Endothelial cell (in vitro differentiated cells): ENCODE data around the gene VSIG10. TPM values are rescaled to one million over a fixed set of nuclear protein-coding genes. Genes with fewer than 3 reads are reported as not detected.

Source experiments
- DNase-seq: peaks from one replicate; pipeline ENCODE4 v3.0.0; 2021; ENCODE audit warnings: low spot score
- H3K27ac Mint-ChIP-seq: one replicate; pipeline ENCODE4 v1.8.0; 2021; ENCODE audit warnings: mixed read lengths, inconsistent platforms; ENCODE audit not compliant: unreplicated experiment
- H3K27me3 Mint-ChIP-seq: one replicate; pipeline ENCODE4 v1.8.0; 2021; ENCODE audit warnings: mild to moderate bottlenecking, moderate library complexity, mixed read lengths, inconsistent platforms; ENCODE audit not compliant: unreplicated experiment
- H3K36me3 Mint-ChIP-seq: one replicate; pipeline ENCODE4 v1.8.0; 2021; ENCODE audit warnings: mild to moderate bottlenecking, low read depth, mixed read lengths, inconsistent platforms; ENCODE audit not compliant: unreplicated experiment
- H3K4me1 Mint-ChIP-seq: one replicate; pipeline ENCODE4 v1.8.0; 2021; ENCODE audit warnings: mild to moderate bottlenecking, mixed read lengths, inconsistent platforms; ENCODE audit not compliant: unreplicated experiment
- H3K4me3 Mint-ChIP-seq: one replicate; pipeline ENCODE4 v1.8.0; 2021; ENCODE audit warnings: mild to moderate bottlenecking, mixed read lengths, inconsistent platforms; ENCODE audit not compliant: unreplicated experiment
- H3K9me3 Mint-ChIP-seq: one replicate; pipeline ENCODE4 v1.8.0; 2021; ENCODE audit warnings: mixed read lengths, inconsistent platforms; ENCODE audit not compliant: unreplicated experiment
- long read RNA-seq: library from polyadenylated mRNA; unstranded; transcript quantifications from one replicate; pipeline ENCODE4 v2.0.0, GENCODE V29; 2020; ENCODE audit not compliant: unreplicated experiment
- total RNA-seq: library from RNA; stranded (reverse); fragmentation: NEBNext Ultra II Directional; extraction: Animal tissue kit (Norgen Biotek cat#: 25700); gene quantifications from one replicate; pipeline ENCODE4 v1.2.1, GENCODE V29; 2021; ENCODE audit not compliant: unreplicated experiment
- TF ChIP-seq, protein P1 (sequence below): fragments of 200-600 bp; sonication (generic); IDR thresholded peaks from one replicate; pipeline ENCODE4 v1.5.0; 2021; ENCODE audit warnings: antibody characterized with exemption; ENCODE audit not compliant: unreplicated experiment

Gene VSIG10, protein sequence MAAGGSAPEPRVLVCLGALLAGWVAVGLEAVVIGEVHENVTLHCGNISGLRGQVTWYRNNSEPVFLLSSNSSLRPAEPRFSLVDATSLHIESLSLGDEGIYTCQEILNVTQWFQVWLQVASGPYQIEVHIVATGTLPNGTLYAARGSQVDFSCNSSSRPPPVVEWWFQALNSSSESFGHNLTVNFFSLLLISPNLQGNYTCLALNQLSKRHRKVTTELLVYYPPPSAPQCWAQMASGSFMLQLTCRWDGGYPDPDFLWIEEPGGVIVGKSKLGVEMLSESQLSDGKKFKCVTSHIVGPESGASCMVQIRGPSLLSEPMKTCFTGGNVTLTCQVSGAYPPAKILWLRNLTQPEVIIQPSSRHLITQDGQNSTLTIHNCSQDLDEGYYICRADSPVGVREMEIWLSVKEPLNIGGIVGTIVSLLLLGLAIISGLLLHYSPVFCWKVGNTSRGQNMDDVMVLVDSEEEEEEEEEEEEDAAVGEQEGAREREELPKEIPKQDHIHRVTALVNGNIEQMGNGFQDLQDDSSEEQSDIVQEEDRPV
- 65.0 TPM for total RNA-seq
- long read RNA-seq, partial matches to known transcripts: 1 of 22 reads
- long read RNA-seq, other reads (novel, unspliced or antisense): 17 of 22 reads

DNA sequence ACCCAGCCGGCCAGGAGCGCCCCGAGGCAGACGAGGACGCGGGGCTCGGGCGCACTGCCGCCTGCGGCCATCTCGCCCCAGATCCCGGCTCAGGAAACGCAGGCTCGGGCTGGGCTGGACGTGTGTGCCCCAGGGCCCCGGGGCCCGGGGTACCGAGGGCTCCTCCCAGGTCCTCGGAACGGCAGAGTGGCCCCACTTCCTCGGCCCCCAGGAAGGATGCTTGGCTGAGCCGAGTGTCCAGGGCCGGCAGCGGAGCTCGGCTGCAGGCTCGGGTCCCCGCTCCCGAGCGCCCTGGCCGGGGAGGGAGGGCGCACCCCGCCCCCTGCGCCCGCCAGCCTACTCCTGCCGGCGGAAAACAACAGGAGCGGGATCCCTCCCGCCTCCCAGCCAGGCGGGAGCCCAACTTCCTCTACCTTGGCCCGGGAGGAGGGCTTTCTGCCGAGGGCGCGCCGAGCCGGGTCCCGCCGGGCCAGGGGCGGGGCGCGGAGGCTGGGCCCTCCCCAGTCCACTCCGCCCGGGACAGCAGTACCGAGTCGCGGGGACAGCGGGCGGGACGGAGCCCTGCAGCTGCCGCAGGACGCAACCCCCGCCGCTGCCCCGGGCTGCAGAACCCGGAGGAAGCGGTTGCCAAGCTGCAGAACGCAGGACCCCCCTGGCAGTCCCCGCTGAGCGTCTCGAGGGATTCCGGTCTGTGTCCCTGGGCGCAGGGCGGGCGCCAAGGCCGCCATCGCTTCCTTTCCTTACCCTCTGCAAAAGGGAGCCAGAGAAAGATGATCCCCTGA is at the start of gene VSIG10:
TSS of gene VSIG10 (minus strand) at position 411 of the 782 bp plus-strand sequence. CDS start at position 71, 340 bp downstream.
- peaks cover 5% of the 10 kb centered on the region for H3K36me3 Mint-ChIP-seq
- H3K4me1 Mint-ChIP-seq: peaks cover 10% of the 10 kb centered on the region
- H3K4me3 Mint-ChIP-seq: peak within 1 kb of the TSS; percentile 99
- peak; percentile 78 for DNase-seq
- peak within 1 kb of the TSS; percentile 96 for H3K27ac Mint-ChIP-seq
- TF ChIP-seq, protein P1, sequence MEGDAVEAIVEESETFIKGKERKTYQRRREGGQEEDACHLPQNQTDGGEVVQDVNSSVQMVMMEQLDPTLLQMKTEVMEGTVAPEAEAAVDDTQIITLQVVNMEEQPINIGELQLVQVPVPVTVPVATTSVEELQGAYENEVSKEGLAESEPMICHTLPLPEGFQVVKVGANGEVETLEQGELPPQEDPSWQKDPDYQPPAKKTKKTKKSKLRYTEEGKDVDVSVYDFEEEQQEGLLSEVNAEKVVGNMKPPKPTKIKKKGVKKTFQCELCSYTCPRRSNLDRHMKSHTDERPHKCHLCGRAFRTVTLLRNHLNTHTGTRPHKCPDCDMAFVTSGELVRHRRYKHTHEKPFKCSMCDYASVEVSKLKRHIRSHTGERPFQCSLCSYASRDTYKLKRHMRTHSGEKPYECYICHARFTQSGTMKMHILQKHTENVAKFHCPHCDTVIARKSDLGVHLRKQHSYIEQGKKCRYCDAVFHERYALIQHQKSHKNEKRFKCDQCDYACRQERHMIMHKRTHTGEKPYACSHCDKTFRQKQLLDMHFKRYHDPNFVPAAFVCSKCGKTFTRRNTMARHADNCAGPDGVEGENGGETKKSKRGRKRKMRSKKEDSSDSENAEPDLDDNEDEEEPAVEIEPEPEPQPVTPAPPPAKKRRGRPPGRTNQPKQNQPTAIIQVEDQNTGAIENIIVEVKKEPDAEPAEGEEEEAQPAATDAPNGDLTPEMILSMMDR: no peak
- H3K27me3 Mint-ChIP-seq: peaks cover 6% of the 10 kb centered on the region
- no peaks in the 10 kb centered on the region for H3K9me3 Mint-ChIP-seq

- no peaks in the 10 kb centered on the region for H3K4me1 Mint-ChIP-seq
- no peak overlapping the region for H3K4me3 Mint-ChIP-seq
Measured at GRCh38 chr12:118151755-118152154, 47.9 kb upstream of the VSIG10 start.

DNA sequence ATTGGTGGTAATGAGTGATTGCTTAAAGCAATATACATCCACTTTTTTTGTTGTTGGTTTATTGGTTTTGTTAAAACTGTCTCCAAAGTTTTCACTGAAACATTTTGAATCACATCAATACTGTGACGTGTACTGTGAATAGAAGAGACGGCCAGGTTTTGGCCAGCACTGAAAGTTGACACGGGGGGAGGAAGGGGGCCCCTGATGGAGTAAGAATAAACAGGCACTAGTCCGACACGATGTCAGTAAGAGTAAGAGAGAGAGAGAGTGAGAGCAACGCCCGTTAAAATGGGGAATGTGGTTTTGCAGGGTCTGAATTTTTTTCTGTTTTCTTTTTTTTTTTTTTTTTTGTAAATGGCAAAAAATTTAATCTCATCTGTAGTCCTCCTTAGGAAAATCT is 46.8 kb upstream of the VSIG10 start:
- no peak overlapping the region for H3K4me3 Mint-ChIP-seq
- H3K27me3 Mint-ChIP-seq: no peaks in the 10 kb centered on the region
- DNase-seq: no peak
- H3K36me3 Mint-ChIP-seq: peaks cover 8% of the 10 kb centered on the region
- no peaks in the 10 kb centered on the region for H3K4me1 Mint-ChIP-seq
- H3K27ac Mint-ChIP-seq: no peak overlapping the region
- H3K9me3 Mint-ChIP-seq: no peaks in the 10 kb centered on the region
- TF ChIP-seq, protein P1: no peak

More at GRCh38 chr12:118151755-118152154, 47.9 kb upstream of the VSIG10 start:
- TF ChIP-seq, protein P1: no peak
- no peaks in the 10 kb centered on the region for H3K27me3 Mint-ChIP-seq
- peaks cover 4% of the 10 kb centered on the region for H3K36me3 Mint-ChIP-seq
- no peaks in the 10 kb centered on the region for H3K9me3 Mint-ChIP-seq
- DNase-seq: no peak
- H3K27ac Mint-ChIP-seq: no peak overlapping the region

DNA sequence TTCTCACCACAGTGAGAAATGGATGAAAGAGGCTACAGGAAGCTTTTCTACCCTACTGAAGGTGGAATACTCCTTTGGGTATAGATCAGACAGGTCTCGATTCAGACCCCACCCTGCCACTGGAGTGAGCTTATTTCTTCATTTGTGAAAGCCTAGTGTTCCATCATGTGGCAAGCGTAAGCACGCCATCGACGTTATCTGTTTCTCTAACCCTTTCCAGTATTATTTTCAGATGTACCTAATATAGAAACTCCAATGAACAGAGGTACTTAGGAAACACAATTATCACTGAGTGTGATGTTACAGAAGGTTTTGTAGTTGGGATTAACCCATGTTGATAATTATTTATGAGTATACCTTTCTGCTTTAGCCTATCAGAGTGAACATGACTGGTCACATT is 44.5 kb upstream of the VSIG10 start:
- Mint-ChIP-seq H3K27ac (no peak overlapping the region), H3K36me3 (peaks cover 29% of the 10 kb centered on the region), H3K9me3 (no peaks in the 10 kb centered on the region), H3K27me3 (no peaks in the 10 kb centered on the region), H3K4me3 (no peak overlapping the region), H3K4me1 (no peaks in the 10 kb centered on the region)
- DNase-seq: no peak
- TF ChIP-seq, protein P1: no peak
